Measurements from ENCODE around the gene PFN4. TPM values are rescaled to one million over a fixed set of nuclear protein-coding genes. Genes with fewer than 3 reads are reported as not detected.

The PFN4 gene
- total and polyA plus RNA-seq, 9 of the 15 experiments (the other 6 are each of a cell fraction or from before 2014, with no cell fraction given): 0.07 to 0.54 (median 0.31) TPM; not detected in 2

DNA sequence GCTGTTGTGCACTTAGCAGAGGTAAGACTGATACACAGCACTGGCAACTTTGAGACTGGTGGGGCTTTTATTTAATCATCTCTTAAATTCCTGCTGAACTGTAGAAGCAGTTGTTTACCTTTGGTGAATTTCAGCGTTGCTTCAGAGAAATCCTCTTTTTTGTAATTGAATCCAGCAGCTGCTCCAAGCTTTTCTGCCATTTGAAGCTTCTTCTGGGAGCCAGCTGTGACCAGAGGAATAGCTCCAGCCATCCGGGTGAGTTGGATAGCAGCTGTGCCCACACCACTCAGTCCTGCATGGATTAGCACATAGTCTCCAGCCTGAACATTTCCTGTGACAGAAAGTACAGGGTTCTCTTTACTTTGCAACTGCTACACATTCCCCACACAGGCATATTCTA is 42.4 kb downstream of the PFN4 start:
- Histone ChIP-seq H3K4me2 (ENCODE audit: insufficient read depth, low read length) (no peak overlapping the region), H3K27ac (ENCODE audit: extremely low read depth, low read depth, low read length) (no peak overlapping the region), H3K4me1 (replicated peaks in 1 of 2; ENCODE audit: control insufficient read depth in 2 of 2, insufficient read depth in 2 of 2, low read length in 2 of 2) (peaks cover 21 to 33% of the 10 kb centered on the region in 2 experiments; a peak in 4 of 5 replicates), H3K36me3 (ENCODE audit: control insufficient read depth, insufficient read depth, low read length) (peaks cover 13% of the 10 kb centered on the region; the same call in 2 of the 3 replicates), H3K79me2 (ENCODE audit: control insufficient read depth, insufficient read depth, low read length) (peaks cover 5% of the 10 kb centered on the region), H4K20me1 (replicated peaks; ENCODE audit: control insufficient read depth, insufficient read depth, low read length) (no peaks in the 10 kb centered on the region), H3K27me3 (ENCODE audit: control insufficient read depth in 2 of 2, insufficient read depth in 2 of 2, low read length in 2 of 2) (no peaks in the 10 kb centered on the region), H3K4me3 (no peak overlapping the region), H3K9me1 (ENCODE audit: control insufficient read depth, insufficient read depth, low read length) (no peaks in the 10 kb centered on the region), H2AFZ (ENCODE audit: low read depth, low read length) (no peak overlapping the region), H3K9me3 (replicated peaks; ENCODE audit: control insufficient read depth, insufficient read depth, low read depth, low read length) (no peaks in the 10 kb centered on the region), H3K9ac (ENCODE audit: insufficient read depth in 1 of 2, low read depth in 2 of 2, low read length in 2 of 2) (no peak overlapping the region)
- BruUV-seq (replicated peaks): no TSS peak
- in situ Hi-C loops (cut with MboI) (no loop called here), intact Hi-C loops (cut with micrococcal nuclease) (no loop called here)
- ATAC-seq (no peak), FAIRE-seq (no peak), DNase-seq (ENCODE audit: extremely low read depth in 1 of 4, low spot score in 3 of 4) (no peak)
- ChIA-PET POLR2A (no interaction called here), CTCF (ENCODE audit: low intra/inter-chr PET ratio) (no interaction called here)
- no peak for TF ChIP-seq ZNF133 (CRISPR knock-in tag; IDR thresholded peaks at IDR 0.05)
- TF ChIP-seq POLR3G (IDR thresholded peaks at IDR 0.05; ENCODE audit: extremely low read depth, insufficient read length, insufficient replicate concordance): no peak
- 47% methylated on average over 2 of the region's 2 CpGs for WGBS (ENCODE audit: insufficient coverage, low coverage, missing lambda C conversion rate)

DNA sequence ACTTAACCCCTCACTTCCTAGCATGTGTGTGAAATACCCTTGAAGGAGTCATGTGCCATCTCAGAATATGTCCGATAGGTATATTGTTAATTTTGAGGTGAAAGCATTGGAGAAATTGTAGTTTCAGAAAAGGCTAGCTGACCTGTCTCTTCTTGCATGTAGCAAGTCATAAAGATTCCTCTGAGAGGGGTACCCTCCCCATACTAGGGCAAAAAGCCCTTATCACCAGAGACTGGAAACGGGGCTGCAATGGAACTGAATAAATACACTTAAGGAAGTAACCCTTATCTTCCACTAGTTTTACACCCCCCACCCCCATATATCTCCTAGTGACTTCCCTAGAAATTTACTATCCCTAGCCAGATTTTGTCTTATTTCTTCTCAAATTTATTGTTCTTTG is 45.3 kb downstream of the PFN4 start:
- 14% methylated on average over 2 of the region's 2 CpGs for WGBS (ENCODE audit: insufficient coverage, low coverage, missing lambda C conversion rate)
- H3K27ac ChIP-seq (ENCODE audit: extremely low read depth, low read depth, low read length): peak overlapping the region; percentile 60
- H3K4me1 ChIP-seq (replicated peaks in 1 of 2; ENCODE audit: control insufficient read depth in 2 of 2, insufficient read depth in 2 of 2, low read length in 2 of 2): peaks cover 10 to 17% of the 10 kb centered on the region in 2 experiments; a peak in 4 of 5 replicates
- in situ Hi-C loops (cut with MboI): no loop called here
- peak overlapping the region; percentile 66 to 92; a peak in 3 of 4 replicates for H3K9ac ChIP-seq (ENCODE audit: insufficient read depth in 1 of 2, low read depth in 2 of 2, low read length in 2 of 2)
- peak in 2 of 4 experiments; percentile 6 to 49 for DNase-seq (ENCODE audit: extremely low read depth in 1 of 4, low spot score in 3 of 4)
- H3K79me2 ChIP-seq (ENCODE audit: control insufficient read depth, insufficient read depth, low read length): peaks cover 32% of the 10 kb centered on the region
- intact Hi-C loops (cut with micrococcal nuclease): loop anchor here (2.0 kb wide), 2 partner anchors 87 to 151 kb away; partner anchors contain the start of gene ATAD2B
- no peaks in the 10 kb centered on the region for H3K27me3 ChIP-seq (ENCODE audit: control insufficient read depth in 2 of 2, insufficient read depth in 2 of 2, low read length in 2 of 2)
- no peak for ATAC-seq
- ChIA-PET POLR2A (no interaction called here), CTCF (ENCODE audit: low intra/inter-chr PET ratio) (no interaction called here)
- peak overlapping the region; percentile 99 for H3K4me2 ChIP-seq (ENCODE audit: insufficient read depth, low read length)
- BruUV-seq (replicated peaks): TSS peak; percentile 39
- no peaks in the 10 kb centered on the region for H3K9me3 ChIP-seq (replicated peaks; ENCODE audit: control insufficient read depth, insufficient read depth, low read depth, low read length)
- H2AFZ ChIP-seq (ENCODE audit: low read depth, low read length): peak overlapping the region; percentile 82
- peaks cover 29% of the 10 kb centered on the region; the same call in 2 of the 3 replicates for H3K36me3 ChIP-seq (ENCODE audit: control insufficient read depth, insufficient read depth, low read length)
- H4K20me1 ChIP-seq (replicated peaks; ENCODE audit: control insufficient read depth, insufficient read depth, low read length): no peaks in the 10 kb centered on the region
- TF ChIP-seq PRPF4 (IDR thresholded peaks at IDR 0.05; ENCODE audit: insufficient read depth, low read depth, low read length, poor library complexity, severe bottlenecking): no peak
- FAIRE-seq: no peak
- no peaks in the 10 kb centered on the region for H3K9me1 ChIP-seq (ENCODE audit: control insufficient read depth, insufficient read depth, low read length)
- H3K4me3 ChIP-seq: peak overlapping the region; percentile 58
